DMS53 treated with DMSO at 0.1 percent for 48 hours (cell line): Measurements from ENCODE around the gene RBMS1.

ENCODE experiments used
- DNase-seq: peaks from one replicate; lab custom pipeline; 2025; ENCODE audit not compliant: unreplicated experiment; lab: John Stamatoyannopoulos, UW

The RBMS1 gene

DNA sequence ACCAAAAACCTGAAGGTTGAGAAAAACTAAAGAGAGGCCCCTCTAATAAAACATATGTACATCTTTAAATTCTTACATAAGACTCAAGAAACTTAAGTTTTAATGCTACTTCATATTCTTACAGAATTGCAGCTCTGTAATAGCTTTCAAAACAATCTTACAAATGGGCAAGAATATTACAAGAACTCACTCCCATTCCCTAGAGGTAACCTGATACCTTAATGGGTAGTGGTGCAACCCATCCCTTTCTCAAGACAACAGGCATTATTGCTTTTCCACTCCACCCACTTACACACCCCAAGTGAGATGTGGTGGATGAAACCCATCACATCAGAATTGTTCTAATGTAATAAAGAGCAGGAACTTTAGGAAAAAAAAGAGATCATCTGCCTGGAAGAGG, 103.7 kb downstream of the RBMS1 start:
- DNase-seq, result no peak

- no peak for DNase-seq
These were observed 104.9 kb downstream of the RBMS1 start for GRCh38 chr2:160388464-160389263.

DNA sequence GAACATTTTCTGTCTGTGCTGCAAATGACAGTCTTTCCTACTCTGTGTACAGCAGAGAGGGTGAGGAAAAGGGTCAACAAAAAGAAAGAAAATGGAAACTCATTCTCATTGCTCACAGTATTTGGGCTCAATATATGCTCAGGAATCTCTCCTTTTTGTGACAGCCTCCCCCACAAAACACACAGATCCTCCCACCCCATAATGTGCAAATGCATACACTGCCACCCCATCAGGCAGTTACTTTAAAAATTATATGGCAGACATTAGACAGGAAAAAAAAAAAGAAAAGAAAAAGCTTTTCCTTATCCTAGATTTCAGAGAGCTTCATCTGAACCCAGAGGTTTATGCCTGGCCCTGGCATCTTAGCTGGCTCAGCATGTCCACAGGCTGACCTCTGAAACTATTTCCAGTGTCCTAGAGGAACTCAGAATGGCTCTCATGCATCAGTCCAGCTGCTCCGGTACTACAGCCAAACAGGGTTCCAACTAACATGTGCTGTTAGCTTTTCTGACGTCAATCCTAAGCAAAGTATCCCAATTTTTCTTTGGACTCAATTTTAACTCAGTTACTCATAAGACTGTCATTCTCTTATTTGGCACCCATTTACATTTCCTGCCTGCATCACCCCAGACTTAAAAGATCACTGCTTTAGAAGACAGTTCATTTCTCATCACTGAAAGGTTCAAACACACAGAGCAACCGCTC, 105.9 kb downstream of the RBMS1 start:
- DNase-seq, result no peak

- DNase-seq, result no peak
These were observed 108.8 kb downstream of the RBMS1 start for GRCh38 chr2:160384791-160385190.

- no peak for DNase-seq
These were observed 112.1 kb downstream of the RBMS1 start for GRCh38 chr2:160381425-160381951.

- no peak for DNase-seq
These were observed 113.0 kb downstream of the RBMS1 start for GRCh38 chr2:160380611-160381010.

GRCh38 chr2:160380000-160380570, 113.5 kb downstream of the RBMS1 start:
- no peak for DNase-seq

DNA sequence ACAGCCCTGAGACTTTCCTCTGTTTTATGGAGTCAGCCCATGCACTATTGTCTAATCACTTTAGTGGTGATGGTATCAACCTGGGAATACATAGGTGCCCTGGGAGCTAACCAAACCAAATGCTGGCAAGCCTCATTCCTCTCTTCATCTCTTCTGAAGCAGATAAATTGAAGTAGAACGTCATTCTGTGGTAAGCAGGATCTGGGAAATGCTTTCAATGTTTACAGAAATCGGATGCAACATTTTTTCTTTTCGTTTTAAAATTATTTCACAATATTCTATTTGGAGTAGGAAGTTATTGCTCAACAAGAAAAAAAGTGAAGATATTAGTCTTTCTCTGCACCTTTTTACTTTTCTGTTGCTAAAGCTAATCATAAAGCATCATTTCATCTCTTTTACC, 114.2 kb downstream of the RBMS1 start:
- DNase-seq, result no peak

DNA sequence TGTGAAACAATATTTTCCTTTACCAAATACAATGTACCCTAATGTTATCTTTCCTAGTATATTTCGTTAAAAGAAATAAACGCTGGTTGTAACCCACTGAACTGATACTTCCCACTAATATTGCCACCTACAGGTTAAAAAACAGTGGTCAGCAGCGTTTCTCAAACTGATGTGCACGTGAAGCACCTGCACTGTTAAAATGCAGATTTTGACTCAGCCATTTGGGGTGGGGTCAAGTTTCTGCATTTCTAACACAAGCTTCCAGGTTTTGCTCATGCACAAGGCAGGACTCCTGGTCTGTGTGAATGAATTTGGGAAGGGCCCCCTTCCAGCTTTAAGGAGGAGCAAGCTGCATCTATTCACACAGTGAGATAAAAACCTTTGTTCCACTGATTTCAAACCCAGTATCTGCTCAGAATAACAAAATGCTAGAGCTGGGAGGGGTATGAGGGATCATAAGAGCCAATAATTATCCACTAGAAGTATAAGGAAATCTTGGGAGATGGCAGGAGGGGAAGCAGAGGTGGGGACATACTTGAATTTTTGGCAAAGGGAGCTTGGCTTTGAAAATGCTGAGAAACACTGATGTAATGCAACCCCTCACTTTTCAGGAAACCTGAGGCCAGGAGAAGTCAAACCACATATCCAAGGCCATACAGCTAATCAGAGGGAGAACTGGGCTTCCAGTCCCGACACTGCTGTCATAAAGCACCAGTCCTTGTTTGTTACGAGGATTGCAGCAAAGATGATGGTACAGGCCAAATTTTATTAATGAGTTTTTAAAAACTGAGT, 116.2 kb downstream of the RBMS1 start:
- DNase-seq, result no peak

DNA sequence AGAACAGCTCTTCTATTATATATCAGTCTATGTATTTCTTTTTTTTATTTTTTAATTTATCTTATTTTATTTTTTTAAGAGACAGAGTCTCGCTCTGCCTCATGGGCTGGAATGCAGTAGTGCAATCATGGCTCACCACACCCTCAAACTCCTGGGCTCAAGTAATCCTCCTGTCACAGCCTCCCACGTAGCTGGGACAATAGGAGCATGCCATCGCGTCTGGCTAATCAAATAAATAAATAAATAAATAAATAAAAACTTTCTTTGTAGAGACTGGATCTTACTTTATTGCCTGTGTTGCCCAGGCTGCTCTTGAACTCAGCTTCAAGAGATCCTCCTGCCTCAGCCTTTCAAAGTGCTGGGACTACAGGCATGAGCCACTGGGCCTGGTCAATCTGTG, 117.0 kb downstream of the RBMS1 start:
- DNase-seq, result no peak

DNA sequence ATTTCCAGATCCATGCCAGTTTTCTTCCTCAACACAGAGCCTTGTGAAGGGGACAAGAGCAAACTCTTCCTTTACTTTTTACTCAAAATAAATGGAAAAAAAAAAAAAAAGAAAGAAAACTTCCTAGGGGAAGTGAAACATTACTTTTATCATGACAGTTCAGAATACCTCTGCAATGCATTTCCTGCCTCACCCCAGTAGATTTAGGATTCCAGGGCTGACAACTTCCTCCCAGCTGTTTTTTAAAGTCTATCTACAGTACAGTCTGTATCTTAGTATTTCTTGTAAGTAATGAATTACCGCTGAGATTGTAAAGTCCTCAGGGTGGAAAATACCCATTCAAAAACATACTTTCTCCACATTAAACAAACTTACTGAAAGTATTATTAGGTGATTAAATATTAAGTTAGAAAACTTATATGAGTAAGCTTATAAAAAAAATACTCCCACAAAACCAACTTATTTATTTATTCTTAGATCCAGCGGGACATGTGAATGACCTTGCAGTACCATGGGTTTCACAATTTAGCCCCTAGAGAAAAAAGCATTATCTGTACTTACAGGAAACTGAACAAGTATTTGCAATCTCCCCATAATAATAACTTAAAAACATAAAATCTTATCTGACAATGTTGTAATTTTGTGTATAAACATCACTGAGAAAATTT, 117.7 kb downstream of the RBMS1 start:
- no peak for DNase-seq

- no peak for DNase-seq
These were observed 118.6 kb downstream of the RBMS1 start for GRCh38 chr2:160375037-160375436.

DNA sequence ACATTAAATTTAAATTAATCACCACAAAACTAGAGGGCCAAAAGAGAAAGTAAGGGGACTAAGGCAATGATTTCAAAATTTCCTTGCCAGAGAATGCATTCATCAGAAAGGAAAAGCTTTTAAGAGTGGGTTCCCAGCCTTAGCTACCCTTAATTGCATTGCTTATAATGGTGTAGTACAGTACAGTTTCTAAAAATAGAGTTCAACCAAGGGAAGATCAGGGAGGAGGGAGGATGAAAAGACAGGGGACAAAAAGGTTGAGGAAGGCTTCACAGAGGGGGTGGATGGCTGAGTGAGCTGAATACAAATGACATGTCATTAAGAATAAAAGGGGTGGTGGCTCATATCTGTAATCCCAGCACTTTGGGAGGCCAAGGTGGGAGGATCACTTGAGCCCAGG, 119.9 kb downstream of the RBMS1 start:
- DNase-seq, result no peak

GRCh38 chr2:160373263-160373662, 120.3 kb downstream of the RBMS1 start:
- no peak for DNase-seq

DNA sequence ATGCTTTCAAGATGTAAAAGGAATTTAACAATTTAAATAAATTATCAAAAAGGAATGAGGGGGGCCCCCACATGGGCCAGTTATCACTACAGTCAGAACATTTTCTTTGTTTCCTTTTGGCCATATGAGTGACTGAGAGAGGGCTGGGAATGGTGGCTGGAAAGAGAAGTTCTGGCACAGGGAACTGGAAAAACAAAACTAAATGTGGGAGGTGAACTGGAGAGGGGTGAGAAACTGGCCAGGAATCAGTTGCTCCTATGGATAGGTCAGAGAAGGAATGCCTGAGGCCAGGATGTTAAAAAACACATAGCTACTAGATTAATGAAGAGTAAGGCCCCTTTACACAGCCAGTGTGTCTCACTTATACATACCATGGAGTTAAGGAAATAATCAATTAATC, 121.0 kb downstream of the RBMS1 start:
- no peak for DNase-seq

DNA sequence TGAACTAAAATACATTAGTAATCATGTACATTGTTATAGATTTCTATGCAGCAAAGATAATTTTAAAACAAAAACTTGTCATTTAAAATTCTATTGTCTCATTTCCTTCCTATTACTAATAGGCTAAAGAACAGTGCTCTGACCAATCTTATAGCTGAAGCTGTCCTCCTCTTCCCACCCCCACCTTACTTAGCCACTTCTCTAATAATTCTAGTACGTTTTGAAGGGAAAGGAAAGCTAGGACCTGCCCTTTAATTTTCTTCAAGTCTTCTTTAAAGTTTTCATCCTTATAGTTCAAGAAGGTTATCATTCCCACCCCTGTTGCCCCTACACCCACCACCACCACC, 121.6 kb downstream of the RBMS1 start:
- DNase-seq, result no peak

- DNase-seq, result no peak
These were observed 122.2 kb downstream of the RBMS1 start for GRCh38 chr2:160371251-160372009.

GRCh38 chr2:160368988-160369930, 124.3 kb downstream of the RBMS1 start:
- no peak for DNase-seq

DNA sequence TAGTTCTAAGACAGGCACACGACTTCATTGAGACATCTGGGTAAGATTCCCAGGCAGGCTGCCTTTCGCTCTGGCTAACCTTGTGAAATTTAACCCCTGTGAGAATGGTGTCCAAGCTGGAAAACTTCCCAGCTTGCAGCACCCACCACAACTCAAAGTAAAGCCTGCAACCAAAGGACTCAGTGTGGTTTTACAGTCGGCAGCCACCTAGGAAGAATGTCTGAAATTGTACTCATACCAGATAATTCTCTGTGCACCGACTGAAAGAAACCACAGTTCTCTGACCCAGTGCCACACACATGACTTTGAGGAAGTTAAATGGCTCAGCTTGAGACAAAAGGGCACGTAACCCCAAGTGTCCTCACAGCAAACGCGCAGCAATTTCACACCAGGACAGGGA, 125.7 kb downstream of the RBMS1 start:
- DNase-seq, result no peak
